IMR-90 (cell line): ENCODE data around the gene UNK. TPM values are rescaled to one million over a fixed set of nuclear protein-coding genes. Genes with fewer than 3 reads are reported as not detected.

ENCODE experiments used
- ATAC-seq: fragments of 200-7000 bp; cut with Tn5 transposase; 2 replicates; pipeline ENCODE4 v1.9.1; 2020; ENCODE audit warnings: low read depth, mild to moderate bottlenecking, moderate library complexity
- BruUV-seq: library from RNA; stranded (reverse); fragments of 400-500 nt; replicated peaks from 2 replicates; lab custom pipeline; 2021; lab: Mats Ljungman, UMichigan
- CTCF ChIA-PET: fragments of 300-600 bp; formaldehyde crosslinking; extraction: SDS; loops from one replicate; lab custom pipeline; 2021; ENCODE audit warnings: antibody characterized with exemption; lab: Yijun Ruan, JAX
- POLR2A ChIA-PET: fragments of 300-600 bp; sonication (Branson Sonifier 250); formaldehyde crosslinking; loops from one replicate; lab custom pipeline; 2022; ENCODE audit warnings: antibody characterized with exemption; ENCODE audit not compliant: unreplicated experiment; lab: Charles Lee
- DNase-seq: peaks from one replicate; pipeline ENCODE4 v3.0.0; 2013
- H2AFZ ChIP-seq: replicated peaks from 2 replicates; pipeline ENCODE3; 2013; ENCODE audit warnings: low read length, mild to moderate bottlenecking; ENCODE audit not compliant: poor library complexity
- H2AK5ac ChIP-seq: 2 replicates; pipeline ENCODE4 v1.6.1; 2013; ENCODE audit warnings: low read depth, low read length, inconsistent platforms
- H2AK9ac ChIP-seq: replicated peaks from 2 replicates; pipeline ENCODE3; 2013; ENCODE audit warnings: mild to moderate bottlenecking, low read depth, low read length, moderate library complexity; ENCODE audit not compliant: poor library complexity
- H2BK120ac ChIP-seq: 2 replicates; pipeline ENCODE4 v1.6.1; 2013; ENCODE audit warnings: low read depth, low read length, inconsistent platforms
- H2BK15ac ChIP-seq: 3 replicates; pipeline ENCODE4 v1.6.1; 2013; ENCODE audit warnings: low read depth, low read length, inconsistent platforms
- H2BK20ac ChIP-seq: 2 replicates; pipeline ENCODE4 v1.6.1; 2013; ENCODE audit warnings: low read depth, mild to moderate bottlenecking, inconsistent platforms, low read length, moderate library complexity
- H2BK5ac ChIP-seq: 2 replicates; pipeline ENCODE4 v1.6.1; 2013; ENCODE audit warnings: mild to moderate bottlenecking, low read depth, low read length, inconsistent platforms; ENCODE audit not compliant: poor library complexity, severe bottlenecking
- H3K14ac ChIP-seq: replicated peaks from 2 replicates; pipeline ENCODE4 v1.6.1; 2013; ENCODE audit warnings: low read depth, low read length, inconsistent platforms
- H3K18ac ChIP-seq: 2 replicates; pipeline ENCODE4 v1.6.1; 2013; ENCODE audit warnings: low read depth, low read length, control low read depth
- H3K23ac ChIP-seq: 2 replicates; pipeline ENCODE4 v1.6.1; 2013; ENCODE audit warnings: low read depth, low read length, inconsistent platforms
- H3K27ac ChIP-seq: 2 replicates; pipeline ENCODE4 v1.5.1; 2013; ENCODE audit warnings: mild to moderate bottlenecking, control low read depth, low read length; ENCODE audit not compliant: insufficient read depth
- H3K27me3 ChIP-seq: 2 replicates; pipeline ENCODE4 v1.6.1; 2013; ENCODE audit warnings: low read length; ENCODE audit not compliant: control insufficient read depth, insufficient read depth
- H3K36me3 ChIP-seq: 2 replicates; pipeline ENCODE4 v1.6.1; 2013; ENCODE audit warnings: low read length, mixed read lengths; ENCODE audit not compliant: control insufficient read depth, insufficient read depth
- H3K4ac ChIP-seq: 2 replicates; pipeline ENCODE4 v1.6.1; 2013; ENCODE audit warnings: low read depth, low read length, inconsistent platforms
- H3K4me1 ChIP-seq: 2 replicates; pipeline ENCODE4 v1.6.1; 2013; ENCODE audit warnings: low read length, mixed read lengths; ENCODE audit not compliant: control insufficient read depth, insufficient read depth
- H3K4me2 ChIP-seq: 2 replicates; pipeline ENCODE4 v1.6.1; 2013; ENCODE audit warnings: low read depth, mild to moderate bottlenecking, control low read depth, low read length, moderate library complexity
- H3K4me3 ChIP-seq: 2 replicates; pipeline ENCODE4 v1.5.1; 2013; ENCODE audit warnings: low read depth, mild to moderate bottlenecking, control low read depth, low read length, moderate library complexity; ENCODE audit not compliant: insufficient read depth
- H3K56ac ChIP-seq: 2 replicates; pipeline ENCODE4 v1.6.1; 2013; ENCODE audit warnings: low read length, inconsistent platforms; ENCODE audit not compliant: insufficient read depth; ENCODE audit errors: extremely low read depth
- H3K79me1 ChIP-seq, 2 experiments: 2 replicates each; pipeline ENCODE4 v1.6.1; 2013; ENCODE audit warnings: low read length in 2 of 2, inconsistent platforms in 1 of 2, low read depth in 1 of 2
- H3K9ac ChIP-seq: 2 replicates; pipeline ENCODE4 v1.6.1; 2013; ENCODE audit warnings: low read depth, low read length, control low read depth
- H3K9me1 ChIP-seq: 2 replicates; pipeline ENCODE4 v1.6.1; 2013; ENCODE audit warnings: low read length, inconsistent platforms; ENCODE audit not compliant: insufficient read depth
- H3K9me3 ChIP-seq: 2 replicates; pipeline ENCODE4 v1.6.1; 2013; ENCODE audit warnings: low read length; ENCODE audit not compliant: control insufficient read depth, insufficient read depth
- H4K20me1 ChIP-seq: 2 replicates; pipeline ENCODE4 v1.6.1; 2013; ENCODE audit warnings: low read length, inconsistent platforms; ENCODE audit not compliant: insufficient read depth
- H4K5ac ChIP-seq: 2 replicates; pipeline ENCODE4 v1.6.1; 2013; ENCODE audit warnings: mild to moderate bottlenecking, low read depth, low read length, control low read depth
- H4K8ac ChIP-seq, 2 experiments: 2 replicates each; pipeline ENCODE4 v1.6.1; 2013; ENCODE audit warnings: low read depth in 2 of 2, low read length in 2 of 2, control low read depth in 1 of 2, inconsistent platforms in 1 of 2
- H4K91ac ChIP-seq: 2 replicates; pipeline ENCODE4 v1.6.1; 2013; ENCODE audit warnings: low read depth, low read length, inconsistent platforms; ENCODE audit not compliant: insufficient read depth
- MAZ ChIP-seq: IDR thresholded peaks from 2 replicates; pipeline ENCODE4 v1.6.1; 2012; ENCODE audit warnings: low read depth, mild to moderate bottlenecking, low read length, improper control_type of control experiment, moderate library complexity, borderline replicate concordance
- RCOR1 ChIP-seq: IDR thresholded peaks from 2 replicates; pipeline ENCODE4 v1.6.1; 2012; ENCODE audit warnings: mild to moderate bottlenecking, low read length, improper control_type of control experiment; ENCODE audit not compliant: insufficient replicate concordance
- RFX5 ChIP-seq: IDR thresholded peaks from 2 replicates; pipeline ENCODE4 v1.8.0; 2012; ENCODE audit warnings: low read depth, mild to moderate bottlenecking, low read length, moderate library complexity
- WGBS, 2 experiments: methylation state at CpG; one replicate each; pipeline versions ENCODE4 v1.1.5 to v1.1.7; 2013; ENCODE audit warnings: missing lambda C conversion rate in 2 of 2; ENCODE audit not compliant: insufficient read length in 1 of 2; ENCODE audit errors: extremely low coverage in 2 of 2; 5-methylcytosine and 5-hydroxymethylcytosine counted together
- dilution Hi-C: fragments of 300-500 bp; cut with HindIII; formaldehyde crosslinking; loops from one replicate; pipeline ENCODE4 v1.14.3; 2018; ENCODE audit warnings: low sequenced_read_pairs; ENCODE audit not compliant: unreplicated experiment
- in situ Hi-C: fragments of 300-500 bp; cut with MboI; formaldehyde crosslinking; loops from 3 replicates; pipeline ENCODE4 v1.14.3; 2019; ENCODE audit warnings: low sequenced_read_pairs, inconsistent platforms, mixed read lengths
- intact Hi-C: fragments of 100-400 bp; cut with micrococcal nuclease; formaldehyde crosslinking; loops from 2 replicates; pipeline ENCODE4 v1.10.0; 2022
- polyA plus RNA-seq, 3 experiments: library from polyadenylated mRNA; depleted of rRNA; stranded (reverse); fragments of >200 nt; gene quantifications; 2 replicates each; pipeline ENCODE4 v1.2.3, GENCODE V29; 2012; ENCODE audit warnings: low replicate concordance in 1 of 3
- total RNA-seq: library from RNA; depleted of rRNA; stranded (reverse); fragments of >200 nt; gene quantifications from 2 replicates; pipeline ENCODE4 v1.2.3, GENCODE V29; 2012

Gene UNK
- total and polyA plus RNA-seq, 2 of the 4 experiments (the other 2 are of a cell fraction), result 15.4 to 17.3 TPM

DNA sequence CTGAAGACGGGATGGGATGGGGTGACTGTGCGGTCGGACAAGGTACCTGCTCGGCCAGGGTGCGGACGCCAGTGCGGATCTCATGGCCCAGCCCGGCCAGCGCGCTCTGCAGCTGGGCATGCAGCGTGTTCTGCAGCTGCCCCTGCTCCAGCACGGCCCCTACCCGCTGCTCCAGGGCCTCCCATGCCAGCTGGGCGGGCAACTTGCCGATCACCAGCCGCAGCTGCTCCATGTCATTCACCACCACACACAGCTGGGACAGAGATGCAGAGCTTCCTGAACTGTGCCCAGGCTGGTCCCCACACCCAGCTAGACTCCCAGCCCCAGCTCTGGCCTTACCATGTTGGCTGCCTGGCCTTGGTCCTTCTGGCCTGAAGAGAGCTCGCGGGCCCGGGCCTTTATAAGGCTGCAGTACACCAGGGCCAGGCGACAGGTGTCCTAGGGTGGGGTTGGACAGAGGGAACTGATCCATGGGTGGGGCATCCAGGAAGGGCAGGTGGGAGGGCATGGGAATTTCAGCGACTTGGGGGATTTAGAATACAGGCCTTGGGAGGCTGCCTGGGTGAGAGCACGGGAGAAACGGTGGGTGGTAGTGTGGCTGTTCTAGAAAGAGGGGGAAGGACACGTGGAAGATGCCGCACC lies 49.8 kb downstream of the UNK start:
- H4K91ac ChIP-seq, result no peak overlapping the region
- no peak overlapping the region for H3K18ac ChIP-seq
- no peak overlapping the region for H2BK5ac ChIP-seq
- intact Hi-C loops (no loop called here), dilution Hi-C loops (no loop called here), in situ Hi-C loops (no loop called here)
- H3K4ac ChIP-seq, result no peak overlapping the region
- 92% methylated on average over 17 of the region's 25 CpGs; no CpG with 5 or more reads in 1 of the 2 experiments for WGBS, 2 experiments
- H3K79me1 ChIP-seq, result no peaks in the 10 kb centered on the region
- no peaks in the 10 kb centered on the region; the same call in 1 of the 2 replicates for H3K27me3 ChIP-seq
- DNase-seq, result no peak
- H3K56ac ChIP-seq, result no peak overlapping the region
- no peak overlapping the region for H2AK9ac ChIP-seq
- no peak overlapping the region for H3K14ac ChIP-seq
- H4K20me1 ChIP-seq, result no peaks in the 10 kb centered on the region
- H3K4me2 ChIP-seq, result no peak overlapping the region
- H2BK15ac ChIP-seq, result no peak overlapping the region
- peaks cover 3% of the 10 kb centered on the region for H3K4me1 ChIP-seq
- no peak overlapping the region for H2AK5ac ChIP-seq
- no peaks in the 10 kb centered on the region for H3K9me3 ChIP-seq
- H3K9me1 ChIP-seq, result peaks cover 3% of the 10 kb centered on the region; the same call in 1 of the 2 replicates
- H3K9ac ChIP-seq, result no peak overlapping the region
- no peak overlapping the region for H3K4me3 ChIP-seq
- H3K23ac ChIP-seq, result no peak overlapping the region
- no peak overlapping the region for H2BK120ac ChIP-seq
- H3K36me3 ChIP-seq, result no peaks in the 10 kb centered on the region
- no peak overlapping the region for H2BK20ac ChIP-seq
- ATAC-seq, result no peak
- no peak overlapping the region for H4K8ac ChIP-seq
- no TSS peak for BruUV-seq
- no peak for TF ChIP-seq RFX5
- TF ChIP-seq RCOR1, result no peak
- no peak for TF ChIP-seq MAZ
- H3K27ac ChIP-seq, result no peak overlapping the region
- H2AFZ ChIP-seq, result no peak overlapping the region
- ChIA-PET POLR2A (no interaction called here), CTCF (no interaction called here)
- no peak overlapping the region for H4K5ac ChIP-seq
